Measurements from ENCODE around the gene AGPAT2.

DNA sequence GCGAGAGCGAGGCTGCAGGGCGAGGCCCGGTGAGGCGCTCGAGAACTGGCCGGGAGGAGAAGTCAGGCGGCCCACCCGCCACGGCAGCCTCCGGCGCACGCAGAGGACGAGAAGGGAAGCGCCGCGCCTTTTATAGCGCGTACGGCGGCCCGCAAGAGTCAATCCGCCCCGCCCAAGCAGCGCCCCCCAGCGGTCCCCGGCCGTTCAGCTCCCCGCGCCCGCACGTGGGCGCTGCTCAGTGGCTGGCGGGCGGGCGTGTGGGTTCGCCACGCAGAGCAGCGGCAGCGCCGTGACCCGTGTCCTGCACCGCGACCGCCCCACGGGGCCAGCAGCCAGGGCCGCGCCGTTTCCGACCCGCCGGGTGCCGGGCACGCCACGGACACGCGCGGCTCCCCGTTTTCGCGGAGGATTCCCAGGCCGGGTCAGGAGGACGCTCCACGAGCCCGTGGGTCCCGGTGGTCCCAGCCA is 40.9 kb upstream of the AGPAT2 start:
- peak; percentile 98 for TF ChIP-seq CTCF (conservative IDR thresholded peaks at IDR 0.05)
- no peak; the same call in 1 of the 2 replicates for TF ChIP-seq ZFX (IDR thresholded peaks at IDR 0.05)

Measured in C4-2B (cell line).